GM21529 (cell line): ENCODE data around the gene ZNF212.

ENCODE experiments used
- ATAC-seq: cut with Tn5 transposase; IDR thresholded peaks from one replicate; pipeline ENCODE4 v1.9.1; 2021; ENCODE audit not compliant: unreplicated experiment

ZNF212 gene

GRCh38 chr7:149239345-149240143 is at the start of gene ZNF212:
ZNF212 (plus strand) TSS chr7:149239651; CDS start chr7:149239779, 128 bp downstream.
- peak; percentile 98 for ATAC-seq

GRCh38 chr7:149191851-149192250 is 47.6 kb upstream of the ZNF212 start:
- ATAC-seq, result no peak

- ATAC-seq, result no peak
Measured at GRCh38 chr7:149194799-149195179, 44.7 kb upstream of the ZNF212 start.

- ATAC-seq, result peak; percentile 92
Measured at GRCh38 chr7:149195180-149196150, 44.0 kb upstream of the ZNF212 start, which contains the start of gene ZNF282. ZNF282 (plus strand) TSS chr7:149195546; CDS start chr7:149195590, 44 bp downstream.

- peak; percentile 9 for ATAC-seq
Measured at GRCh38 chr7:149196151-149196704, 43.2 kb upstream of the ZNF212 start.

GRCh38 chr7:149196705-149197171 is 42.7 kb upstream of the ZNF212 start:
- ATAC-seq, result peak; percentile 24

- no peak for ATAC-seq
Measured at GRCh38 chr7:149197675-149198074, 41.8 kb upstream of the ZNF212 start.

GRCh38 chr7:149198161-149198816 is 41.2 kb upstream of the ZNF212 start:
- no peak for ATAC-seq

GRCh38 chr7:149199234-149199995 is 40.0 kb upstream of the ZNF212 start:
- no peak for ATAC-seq

GRCh38 chr7:149202831-149203231 is 36.6 kb upstream of the ZNF212 start:
- no peak for ATAC-seq

- no peak for ATAC-seq
Measured at GRCh38 chr7:149205690-149206381, 33.6 kb upstream of the ZNF212 start.

- no peak for ATAC-seq
Measured at GRCh38 chr7:149207324-149208035, 32.0 kb upstream of the ZNF212 start.

- peak; percentile 74 for ATAC-seq
Measured at GRCh38 chr7:149209518-149210269, 29.8 kb upstream of the ZNF212 start.

GRCh38 chr7:149210551-149210950 is 28.9 kb upstream of the ZNF212 start:
- no peak for ATAC-seq

- ATAC-seq, result no peak
Measured at GRCh38 chr7:149214020-149214720, 25.3 kb upstream of the ZNF212 start.

- ATAC-seq, result no peak
Measured at GRCh38 chr7:149216402-149216801, 23.0 kb upstream of the ZNF212 start.

- ATAC-seq, result no peak
Measured at GRCh38 chr7:149217570-149217969, 21.9 kb upstream of the ZNF212 start.
